Adrenal gland (tissue), 5 donors: ENCODE data around the gene FMN2.

ENCODE experiments used
- POLR2A ChIP-seq, 2 donors: fragments of 450-650 bp; IDR thresholded peaks; one replicate each; pipeline ENCODE4 v1.6.1; 2017; ENCODE audit warnings: antibody characterized with exemption in 2 of 2, mild to moderate bottlenecking in 2 of 2, moderate library complexity in 1 of 2
- TF ChIP-seq, protein P1 (sequence below), 6 experiments: fragments of 450-650 bp in 4 of 6; fragments of 200-600 bp in 2 of 6; sonication (generic) in 1 of 6; IDR thresholded peaks; 1 replicate in 5 of 6; 2 replicates in 1 of 6; pipeline versions ENCODE4 v1.5.1 to v1.8.0; 2016 to 2021; ENCODE audit warnings: antibody characterized with exemption in 6 of 6, mild to moderate bottlenecking in 2 of 6, moderate library complexity in 1 of 6
- donor health status: DM: no; HTN: no; CAD: no.

- TF ChIP-seq, protein P1, sequence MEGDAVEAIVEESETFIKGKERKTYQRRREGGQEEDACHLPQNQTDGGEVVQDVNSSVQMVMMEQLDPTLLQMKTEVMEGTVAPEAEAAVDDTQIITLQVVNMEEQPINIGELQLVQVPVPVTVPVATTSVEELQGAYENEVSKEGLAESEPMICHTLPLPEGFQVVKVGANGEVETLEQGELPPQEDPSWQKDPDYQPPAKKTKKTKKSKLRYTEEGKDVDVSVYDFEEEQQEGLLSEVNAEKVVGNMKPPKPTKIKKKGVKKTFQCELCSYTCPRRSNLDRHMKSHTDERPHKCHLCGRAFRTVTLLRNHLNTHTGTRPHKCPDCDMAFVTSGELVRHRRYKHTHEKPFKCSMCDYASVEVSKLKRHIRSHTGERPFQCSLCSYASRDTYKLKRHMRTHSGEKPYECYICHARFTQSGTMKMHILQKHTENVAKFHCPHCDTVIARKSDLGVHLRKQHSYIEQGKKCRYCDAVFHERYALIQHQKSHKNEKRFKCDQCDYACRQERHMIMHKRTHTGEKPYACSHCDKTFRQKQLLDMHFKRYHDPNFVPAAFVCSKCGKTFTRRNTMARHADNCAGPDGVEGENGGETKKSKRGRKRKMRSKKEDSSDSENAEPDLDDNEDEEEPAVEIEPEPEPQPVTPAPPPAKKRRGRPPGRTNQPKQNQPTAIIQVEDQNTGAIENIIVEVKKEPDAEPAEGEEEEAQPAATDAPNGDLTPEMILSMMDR (IDR thresholded peaks at IDR 0.05) = no peak
- no peak for TF ChIP-seq POLR2A (IDR thresholded peaks at IDR 0.05)
Observed at GRCh38 chr1:240344918-240345317, 253.2 kb downstream of the FMN2 start.
